Measurements from ENCODE around the gene UBE2R2.
"Not testable (repeated sequence)": the region's sequence is repeated elsewhere in the genome, so short reads cannot be mapped to it uniquely, and the experiment has no call there.

UBE2R2 gene, protein sequence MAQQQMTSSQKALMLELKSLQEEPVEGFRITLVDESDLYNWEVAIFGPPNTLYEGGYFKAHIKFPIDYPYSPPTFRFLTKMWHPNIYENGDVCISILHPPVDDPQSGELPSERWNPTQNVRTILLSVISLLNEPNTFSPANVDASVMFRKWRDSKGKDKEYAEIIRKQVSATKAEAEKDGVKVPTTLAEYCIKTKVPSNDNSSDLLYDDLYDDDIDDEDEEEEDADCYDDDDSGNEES

DNA sequence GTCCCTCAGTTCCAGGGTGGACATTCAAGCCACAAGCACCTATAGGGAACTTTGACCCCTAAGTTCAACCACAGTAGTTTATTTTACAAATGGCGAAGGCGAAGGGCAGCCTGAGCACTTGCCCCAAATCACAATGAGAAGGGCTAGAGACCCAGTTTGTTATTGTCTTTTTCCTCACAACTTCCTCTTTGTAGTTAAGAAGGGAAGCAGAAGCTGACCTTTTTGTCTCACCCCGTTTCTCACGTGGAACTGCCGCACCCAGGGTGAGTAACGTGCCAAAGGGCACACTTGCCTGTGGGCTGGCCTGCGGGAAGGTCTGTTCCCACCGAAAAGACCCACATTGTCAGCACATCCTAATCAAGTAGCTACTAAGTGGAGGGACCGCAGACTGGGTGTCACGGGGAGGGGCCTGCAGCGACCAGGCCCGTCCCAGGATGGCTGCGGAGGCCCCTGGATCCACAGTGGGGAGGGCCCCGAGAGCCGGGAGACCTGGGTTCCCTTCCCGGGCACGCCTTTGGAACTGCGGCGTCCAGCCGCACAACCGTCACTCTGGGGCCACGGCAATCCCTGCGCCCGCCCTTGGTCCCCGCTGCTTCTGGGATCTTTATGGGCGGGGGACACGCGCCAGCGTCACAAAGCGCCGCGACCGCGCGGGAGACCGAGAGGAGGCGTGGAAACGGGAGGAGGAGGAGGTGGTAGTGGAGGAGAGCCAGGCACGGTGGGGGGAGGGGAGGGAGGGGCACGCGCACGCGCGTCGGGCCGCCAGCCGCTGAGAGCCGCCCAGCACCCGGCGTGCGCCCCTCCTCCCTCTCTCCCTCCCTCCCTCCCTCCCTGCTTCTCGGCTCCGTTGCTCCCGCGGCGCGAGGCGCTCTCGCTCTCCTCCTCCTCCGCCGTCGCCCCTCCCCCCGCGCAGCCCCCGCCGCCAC lies at the start of gene UBE2R2:
TSS of gene UBE2R2 (plus strand) at position 834 of the 926 bp plus-strand sequence. CDS start 598 bp downstream, outside the sequence.
- peak; percentile 64 for DNase-seq

GRCh38 chr9:33770156-33770880 lies 46.6 kb upstream of the UBE2R2 start:
- not testable (repeated sequence) for DNase-seq

GRCh38 chr9:33773135-33773534 lies 43.8 kb upstream of the UBE2R2 start:
- not testable (repeated sequence) for DNase-seq

- not testable (repeated sequence) for DNase-seq
Measured at GRCh38 chr9:33774074-33774659, 42.8 kb upstream of the UBE2R2 start.

DNA sequence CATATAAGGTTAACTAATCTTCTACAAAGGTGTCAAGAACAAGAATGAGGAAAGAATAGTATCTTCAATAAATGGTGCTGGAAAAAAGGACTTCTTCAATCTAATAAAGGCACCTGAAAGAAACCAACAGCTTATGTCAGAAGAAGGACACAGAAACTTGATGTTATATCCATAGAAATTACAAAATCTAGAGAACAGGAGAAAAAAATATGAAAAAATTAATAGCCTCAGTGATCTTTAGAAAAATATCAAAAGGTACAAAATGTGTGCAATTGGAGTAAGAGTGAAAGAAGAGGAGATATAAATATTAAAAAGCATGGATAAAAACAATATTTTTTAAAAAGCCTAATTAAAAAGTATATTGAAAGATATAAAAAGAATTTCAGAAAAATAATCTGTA lies 40.4 kb upstream of the UBE2R2 start:
- no peak for DNase-seq

GRCh38 chr9:33778700-33779351 lies 38.1 kb upstream of the UBE2R2 start:
- DNase-seq, result no peak

- no peak for DNase-seq
Measured at GRCh38 chr9:33780276-33780675, 36.7 kb upstream of the UBE2R2 start.

GRCh38 chr9:33781736-33782135 lies 35.2 kb upstream of the UBE2R2 start:
- no peak for DNase-seq

DNA sequence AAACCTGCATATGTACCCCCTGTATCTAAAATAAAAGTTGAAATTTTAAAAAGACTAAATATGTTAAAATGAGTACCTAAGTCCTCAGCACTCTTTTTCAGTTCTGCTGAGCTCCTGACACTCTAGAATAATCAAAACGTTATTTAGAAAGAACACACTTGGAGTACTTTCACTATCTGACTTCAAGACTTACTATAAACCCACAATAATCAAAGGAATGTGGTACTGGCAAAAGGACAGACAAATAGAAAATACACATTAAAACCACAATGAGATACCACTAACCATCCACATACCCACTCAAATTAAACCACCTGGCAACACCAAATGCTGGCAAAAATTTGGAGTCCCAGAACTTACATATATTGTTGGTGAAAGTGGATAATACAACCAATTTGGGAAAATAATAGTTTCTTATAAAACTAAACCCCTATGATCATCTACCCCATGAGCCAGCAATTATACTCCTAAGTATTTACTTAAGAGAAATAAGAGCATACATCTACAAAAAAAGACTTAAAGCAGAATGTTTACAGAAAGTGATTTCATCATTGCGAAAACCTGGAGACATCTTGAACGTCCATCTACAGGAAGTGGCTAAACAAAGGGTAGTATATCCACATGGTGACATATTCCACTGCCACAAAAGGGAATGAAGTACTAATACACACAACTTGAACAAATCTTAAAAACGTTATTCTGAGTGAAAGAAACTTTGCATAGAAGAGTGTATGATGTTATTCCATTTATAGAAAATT lies 34.4 kb upstream of the UBE2R2 start:
- no peak for DNase-seq

GRCh38 chr9:33785914-33786313 lies 31.0 kb upstream of the UBE2R2 start:
- DNase-seq, result no peak

- no peak for DNase-seq
Measured at GRCh38 chr9:33786681-33787080, 30.3 kb upstream of the UBE2R2 start.

DNA sequence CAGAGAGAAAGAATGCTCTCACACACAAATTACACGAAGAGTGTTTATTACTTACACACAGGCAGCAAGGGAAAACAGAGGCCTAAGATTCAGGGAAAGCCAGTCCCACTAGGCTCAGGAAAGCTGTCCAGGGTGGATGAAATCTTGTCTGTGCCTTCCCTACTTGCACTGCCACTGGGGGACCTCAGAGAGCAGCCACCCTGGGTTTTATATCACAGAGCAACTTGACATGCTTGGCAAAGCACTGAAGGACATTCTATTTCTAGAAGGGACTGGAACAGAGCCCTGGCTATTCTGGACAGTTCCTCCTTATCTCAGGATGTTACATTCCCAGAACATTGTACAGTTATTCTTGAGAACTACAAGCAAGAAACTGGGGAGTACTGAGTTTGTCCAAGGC lies 29.1 kb upstream of the UBE2R2 start:
- no peak for DNase-seq

GRCh38 chr9:33789429-33789828 lies 27.5 kb upstream of the UBE2R2 start:
- not testable (repeated sequence) for DNase-seq

DNA sequence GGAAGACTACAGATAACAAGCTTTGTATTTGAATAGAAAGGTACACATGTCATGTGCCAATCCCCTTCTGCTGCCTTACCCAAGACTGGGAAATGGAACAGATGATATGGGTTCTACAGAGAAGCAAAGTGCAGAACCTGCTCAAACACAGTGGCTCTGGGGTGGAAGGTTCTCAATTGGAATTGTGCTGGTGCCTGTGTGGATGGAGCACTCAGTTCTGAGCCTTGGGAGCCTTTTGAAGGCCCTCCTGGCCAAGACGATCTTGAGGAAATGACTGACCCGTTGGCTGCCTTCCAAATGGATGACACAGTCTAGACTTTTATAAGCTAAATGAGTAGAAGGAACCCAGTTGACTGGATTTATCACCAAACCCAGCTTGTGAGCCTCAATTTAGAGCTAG lies 25.8 kb upstream of the UBE2R2 start:
- no peak for DNase-seq

GRCh38 chr9:33793496-33793895 lies 23.5 kb upstream of the UBE2R2 start:
- not testable (repeated sequence) for DNase-seq

DNA sequence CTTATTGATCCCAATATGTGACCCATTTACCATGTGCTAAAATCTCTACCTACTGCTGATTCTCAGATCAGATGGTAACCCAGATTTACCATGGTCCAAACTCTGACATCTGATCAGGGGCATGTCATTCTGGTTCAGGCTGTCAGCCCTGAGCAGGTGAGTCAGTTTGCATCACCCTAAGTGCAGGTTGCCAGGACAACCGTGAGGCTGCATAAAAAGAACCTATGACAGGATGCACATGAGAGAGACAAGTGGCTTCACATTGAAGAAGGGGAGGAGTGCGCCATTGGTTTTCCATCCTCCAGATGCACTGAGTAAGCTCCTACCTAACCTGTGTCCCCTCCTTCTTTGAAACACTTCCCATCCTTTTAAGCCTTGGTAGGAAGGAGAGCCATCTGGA lies 22.4 kb upstream of the UBE2R2 start:
- no peak for DNase-seq

DNA sequence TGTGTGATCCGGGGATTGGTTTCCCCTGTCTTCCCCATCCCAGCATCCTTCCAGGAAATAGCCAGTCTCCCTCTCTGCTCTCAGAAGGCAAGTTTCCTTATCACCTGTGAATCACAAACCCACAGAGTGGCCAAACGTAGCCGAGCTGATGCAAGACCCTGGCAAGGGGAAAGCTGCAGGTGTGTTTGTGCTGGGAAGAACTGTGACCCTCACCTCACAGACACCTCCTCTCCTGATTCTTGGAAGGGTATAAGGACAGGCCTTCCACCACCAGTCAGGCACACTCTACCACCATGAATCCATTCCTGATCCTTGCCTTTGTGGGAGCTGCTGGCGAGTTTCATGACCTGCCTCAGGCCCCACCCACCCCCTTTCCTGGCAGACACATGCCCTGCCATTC lies 21.7 kb upstream of the UBE2R2 start, which contains the start of gene PRSS3:
TSS of gene PRSS3 (plus strand) at position 281 of the 400 bp plus-strand sequence. CDS start at position 294, 13 bp downstream.
- no peak for DNase-seq

- no peak for DNase-seq
Measured at GRCh38 chr9:33795819-33796218, 21.1 kb upstream of the UBE2R2 start.

DNA sequence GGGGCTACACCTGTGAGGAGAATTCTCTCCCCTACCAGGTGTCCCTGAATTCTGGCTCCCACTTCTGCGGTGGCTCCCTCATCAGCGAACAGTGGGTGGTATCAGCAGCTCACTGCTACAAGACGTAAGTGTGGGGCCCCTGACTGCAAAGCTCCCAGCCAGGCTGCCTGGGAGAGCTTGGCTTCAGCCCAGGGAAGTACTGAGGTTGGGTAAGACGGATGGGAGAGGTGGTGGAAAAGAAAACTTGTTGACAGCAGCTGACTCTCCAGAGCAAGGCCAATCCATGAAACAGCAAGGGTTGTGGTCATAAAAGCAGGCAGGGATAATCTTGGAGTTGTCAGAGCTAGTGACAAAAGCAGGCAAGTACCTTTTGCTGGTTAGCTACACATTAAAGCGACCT lies 20.3 kb upstream of the UBE2R2 start:
- DNase-seq, result not testable (repeated sequence)

- no peak for DNase-seq
Measured at GRCh38 chr9:33797837-33798236, 19.1 kb upstream of the UBE2R2 start.

DNA sequence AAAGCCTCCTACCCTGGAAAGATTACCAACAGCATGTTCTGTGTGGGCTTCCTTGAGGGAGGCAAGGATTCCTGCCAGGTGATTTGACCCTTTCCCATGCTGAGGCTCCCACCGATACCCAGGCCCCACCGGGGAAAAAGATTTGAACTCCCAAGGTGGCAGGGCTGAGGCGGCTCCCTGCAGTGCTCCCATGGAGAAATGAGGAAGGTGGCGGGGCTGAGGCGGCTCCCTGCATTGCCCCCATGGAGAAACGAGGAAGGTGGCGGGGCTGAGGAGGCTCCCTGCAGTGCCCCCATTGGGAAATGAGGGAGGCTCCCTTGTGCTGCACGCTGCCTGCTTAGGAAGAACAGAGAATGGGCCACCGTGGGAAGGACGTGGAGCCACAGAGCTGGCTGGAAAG lies 18.4 kb upstream of the UBE2R2 start:
- DNase-seq, result no peak

Data from cortex of kidney (tissue), 1 donor.